SIG-M5 treated with dmso at 0.1 percent for 504 hours (cell line): ENCODE measurements around the gene ELOVL1.
"Not testable (repeated sequence)": the region's sequence is repeated elsewhere in the genome, so short reads cannot be mapped to it uniquely, and the experiment has no call there.

ENCODE experiments used
- DNase-seq: peaks from one replicate; lab custom pipeline; 2025; ENCODE audit not compliant: unreplicated experiment; lab: John Stamatoyannopoulos, UW

ELOVL1 gene

GRCh38 chr1:43367904-43368645 lies at the start of gene ELOVL1:
TSS of gene ELOVL1 (minus strand) at chr1:43368011. CDS start at chr1:43365609, 2,402 bp downstream.
- DNase-seq = peak; percentile 79

- no peak for DNase-seq
These were observed 48.1 kb upstream of the ELOVL1 start for GRCh38 chr1:43415901-43416300.

GRCh38 chr1:43414634-43415223 lies 46.9 kb upstream of the ELOVL1 start:
- DNase-seq = peak; percentile 52

DNA sequence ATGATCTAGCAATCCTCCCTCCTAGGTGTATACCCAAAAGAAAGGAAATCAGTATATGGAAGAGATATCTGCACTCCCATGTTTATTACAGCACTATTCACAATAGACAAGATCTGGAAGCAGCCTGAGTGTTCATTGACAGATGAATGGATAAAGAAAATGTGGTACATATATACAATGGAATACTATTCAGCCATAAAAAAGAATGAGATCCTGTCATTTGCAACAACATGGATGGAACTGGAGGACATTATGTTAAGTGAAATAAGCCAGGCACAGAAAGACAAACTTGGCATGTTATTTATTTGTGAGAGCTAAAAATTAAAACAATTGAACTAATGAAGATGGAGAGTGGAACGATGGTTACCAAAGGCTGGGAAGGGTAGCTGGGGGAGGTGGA lies 45.6 kb upstream of the ELOVL1 start:
- not testable (repeated sequence) for DNase-seq

DNA sequence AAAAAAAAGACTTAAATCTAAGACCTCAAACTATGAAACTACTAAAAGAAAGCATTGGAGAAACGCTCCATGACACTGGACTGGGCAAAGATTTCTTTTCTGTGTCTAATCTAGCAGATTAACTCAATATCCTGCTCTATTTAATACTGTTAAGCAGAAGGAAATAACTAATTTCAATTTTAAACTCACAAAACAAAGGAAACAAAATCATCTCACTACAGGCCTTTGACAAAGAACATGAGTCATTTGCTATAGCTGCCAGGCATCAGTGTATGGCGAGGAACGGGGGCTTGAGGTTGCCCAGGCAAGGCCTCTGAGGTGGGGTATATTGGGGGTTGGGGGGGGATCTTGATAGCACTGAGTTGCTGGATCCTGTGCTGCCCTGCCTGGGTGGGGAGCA lies 42.8 kb upstream of the ELOVL1 start:
- no peak for DNase-seq

GRCh38 chr1:43405876-43406234 lies 38.0 kb upstream of the ELOVL1 start:
- DNase-seq = no peak

DNA sequence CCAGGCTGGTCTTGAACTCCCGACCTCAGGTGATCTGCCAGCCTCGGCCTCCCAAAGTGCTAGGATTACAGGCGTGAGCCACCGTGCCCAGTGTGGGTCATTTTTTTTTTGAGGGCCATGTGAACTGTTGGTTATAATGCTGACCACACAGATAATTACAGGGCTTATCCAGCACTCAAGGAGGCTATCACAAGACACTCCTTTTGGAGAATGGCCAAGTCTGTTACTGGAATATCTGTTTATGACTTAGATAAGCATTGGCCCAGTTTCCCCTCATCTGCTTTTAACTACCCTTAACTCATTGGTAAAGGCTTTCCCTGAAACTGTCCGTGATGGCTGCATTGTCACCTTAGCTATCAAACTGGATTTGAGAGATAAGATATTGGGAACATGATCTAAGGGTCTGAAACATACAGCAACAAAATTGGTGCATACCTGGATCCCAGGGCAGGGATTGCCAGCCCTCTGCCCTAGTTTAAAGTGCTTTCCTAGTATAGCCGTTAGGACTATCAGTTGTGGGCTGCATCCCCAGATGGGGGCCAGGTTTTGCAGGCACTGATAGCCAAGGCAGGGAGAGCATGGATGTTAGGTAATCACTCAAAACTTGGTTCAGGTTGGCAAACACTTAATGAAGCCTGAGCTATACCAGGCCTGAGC lies 37.5 kb upstream of the ELOVL1 start:
- DNase-seq = no peak

- DNase-seq = no peak
These were observed 36.5 kb upstream of the ELOVL1 start for GRCh38 chr1:43404353-43404752.

- no peak for DNase-seq
These were observed 34.5 kb upstream of the ELOVL1 start for GRCh38 chr1:43402089-43402865.

- not testable (repeated sequence) for DNase-seq
These were observed 32.6 kb upstream of the ELOVL1 start for GRCh38 chr1:43400441-43400840.

DNA sequence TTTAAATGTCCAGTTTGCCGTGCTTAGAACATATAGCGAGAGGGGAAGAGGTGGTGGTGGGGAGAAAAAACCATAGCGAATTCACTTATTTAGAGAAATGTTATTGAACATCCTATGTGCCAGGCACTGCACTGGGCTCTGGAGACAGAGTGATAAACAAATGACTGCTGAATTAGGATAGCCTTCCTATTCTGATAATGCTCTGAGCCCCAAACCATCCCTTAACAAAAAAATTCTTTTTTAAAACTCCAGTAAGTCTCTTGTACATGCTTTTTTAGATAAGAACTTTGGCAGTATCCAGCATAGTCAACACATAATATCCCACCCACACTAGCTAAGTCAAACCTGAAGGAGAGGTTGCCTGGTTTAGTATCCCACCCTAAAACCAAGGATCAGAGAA lies 30.4 kb upstream of the ELOVL1 start:
- DNase-seq = no peak

DNA sequence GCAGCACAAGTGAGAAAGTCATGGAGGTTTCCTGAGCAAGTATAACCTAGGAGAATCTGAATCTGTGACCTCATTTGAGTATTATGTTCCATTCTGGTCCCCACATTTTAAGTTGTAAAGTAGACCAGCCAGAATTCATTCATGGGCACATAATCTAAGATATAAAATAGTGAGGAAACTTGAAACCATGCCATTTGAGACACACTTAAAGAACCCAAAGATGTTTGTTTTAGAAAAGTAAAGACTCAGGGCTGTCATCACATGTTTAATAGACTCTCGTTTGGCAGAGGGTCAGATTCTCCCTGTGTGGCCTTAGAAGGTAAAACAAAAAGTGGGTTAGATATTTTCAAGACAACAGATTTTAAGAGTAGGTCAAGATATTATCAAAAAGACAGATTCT lies 28.2 kb upstream of the ELOVL1 start:
- no peak for DNase-seq

DNA sequence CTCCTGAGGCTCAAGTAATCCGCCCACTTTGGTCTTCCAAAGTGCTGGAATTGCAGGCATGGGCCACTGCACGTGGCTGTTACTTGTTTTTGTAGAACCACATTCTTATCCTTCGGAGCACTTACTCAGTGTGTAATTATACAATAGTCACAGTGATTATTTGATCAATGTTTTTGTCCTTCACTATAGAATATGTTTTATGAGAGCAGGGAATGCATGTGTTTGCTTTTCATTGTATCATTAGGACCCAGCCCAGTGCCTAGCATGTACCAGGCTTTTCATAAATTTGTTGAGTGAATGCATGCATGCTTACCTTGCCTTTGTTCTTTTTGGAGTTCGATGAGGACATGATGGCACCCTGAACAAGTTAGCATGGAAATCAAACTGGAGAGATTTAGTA lies 27.7 kb upstream of the ELOVL1 start:
- no peak for DNase-seq

GRCh38 chr1:43392702-43393101 lies 24.9 kb upstream of the ELOVL1 start:
- no peak for DNase-seq

DNA sequence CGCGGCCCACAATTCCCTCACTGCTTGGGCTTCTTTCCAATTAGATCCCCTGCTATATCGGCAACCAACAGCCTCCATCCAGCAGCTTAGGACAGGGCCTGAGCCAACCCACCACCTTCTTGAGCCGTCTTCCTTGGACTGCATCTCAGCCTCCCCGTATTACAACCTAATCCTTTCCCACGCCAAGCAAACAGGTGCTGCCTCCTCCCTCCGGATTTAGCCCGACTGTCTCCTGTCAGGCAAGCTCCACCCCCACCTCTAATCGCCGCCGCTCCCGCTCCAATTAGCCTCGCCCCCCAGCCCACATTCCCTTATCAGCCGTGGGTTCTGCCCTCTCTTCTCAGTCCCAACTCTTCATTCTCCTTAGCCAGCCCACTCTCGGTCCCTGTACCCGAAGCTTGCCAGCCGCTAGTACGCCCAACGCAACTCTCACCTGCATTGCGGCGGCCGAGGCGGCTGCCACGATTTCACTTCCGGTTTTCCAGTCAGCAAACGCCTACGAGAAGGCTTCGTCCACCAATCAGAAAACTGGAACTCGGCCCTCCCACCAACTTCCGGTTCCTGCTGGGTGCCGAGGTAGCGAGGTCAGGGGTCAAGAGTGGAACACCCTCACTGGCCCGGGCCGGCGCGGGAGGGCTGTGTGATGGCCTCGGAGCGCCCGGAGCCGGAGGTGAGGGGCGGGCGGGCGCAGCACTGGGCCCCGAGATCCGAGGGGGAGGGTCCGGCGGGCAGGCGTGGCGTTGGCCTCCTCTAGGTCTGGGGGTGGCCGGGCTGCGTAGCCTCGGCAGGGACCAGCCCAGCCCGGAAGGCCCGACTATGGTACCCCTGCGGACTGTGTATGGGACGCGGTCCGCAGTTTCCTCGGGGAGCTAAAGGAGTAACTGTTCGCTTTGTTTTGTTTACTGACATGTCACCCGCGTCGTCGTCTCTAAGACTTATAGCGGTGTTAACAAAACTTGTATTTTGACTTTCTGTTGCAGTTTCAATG lies 21.8 kb upstream of the ELOVL1 start, which contains the start of the genes MED8 and SZT2:
MED8 (minus strand) TSS at position 475 of the 988 bp plus-strand sequence; CDS start at position 439, 36 bp downstream.
SZT2 (plus strand) TSS at position 574 of the 988 bp plus-strand sequence; CDS start at position 644, 70 bp downstream.
- peak; percentile 90 for DNase-seq

GRCh38 chr1:43388613-43389012 lies 20.8 kb upstream of the ELOVL1 start:
- DNase-seq = no peak

DNA sequence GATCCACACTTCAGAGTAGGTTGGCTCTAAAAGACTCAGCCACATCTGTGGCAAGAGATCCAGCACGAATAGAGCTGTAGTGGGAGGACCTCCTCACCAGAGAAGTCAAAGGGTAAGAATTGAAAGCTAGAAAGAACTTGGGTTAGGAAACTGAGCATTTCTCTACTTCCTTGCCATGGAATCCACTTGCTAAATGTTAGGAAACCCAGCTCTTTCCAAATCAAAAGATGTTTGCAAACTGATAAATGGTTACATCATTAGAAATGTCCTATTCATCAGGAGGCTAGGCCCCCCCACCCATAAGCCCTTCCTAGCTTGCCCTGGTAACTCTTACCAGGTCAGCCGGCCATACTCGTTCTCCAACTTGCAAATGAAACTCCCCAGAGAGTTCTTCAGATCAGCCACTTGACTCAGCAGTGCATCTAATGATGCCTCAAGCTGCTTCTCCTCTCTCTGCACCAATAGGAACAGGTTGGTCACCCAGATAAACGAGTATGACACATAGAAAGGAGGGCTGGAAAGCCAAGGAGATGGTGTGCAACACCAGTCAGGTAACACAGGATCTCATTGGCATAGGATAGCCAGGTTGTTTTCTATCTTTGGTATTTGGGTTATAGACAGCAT lies 20.3 kb upstream of the ELOVL1 start:
- DNase-seq = no peak

DNA sequence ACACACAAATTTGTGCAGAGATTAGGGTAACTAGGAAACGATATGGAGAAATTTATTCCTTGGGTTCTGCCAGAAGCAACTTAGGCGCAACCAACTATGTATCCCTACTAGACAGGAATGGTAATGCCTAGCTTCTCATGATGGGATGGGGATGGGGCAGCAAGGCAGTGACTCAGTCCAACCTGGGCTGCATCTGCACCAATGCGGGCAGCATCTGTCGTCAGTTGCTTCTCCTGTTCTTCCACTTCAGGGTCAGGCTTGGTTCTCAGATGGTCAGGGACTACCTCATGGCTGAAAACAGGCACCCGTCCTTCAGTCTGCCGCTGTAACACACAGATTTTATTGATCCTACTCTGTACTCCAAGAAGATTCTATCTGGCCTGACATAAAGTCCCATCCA lies 18.9 kb upstream of the ELOVL1 start:
- DNase-seq = no peak

GRCh38 chr1:43383449-43383848 lies 15.6 kb upstream of the ELOVL1 start:
- DNase-seq = no peak
